ENCODE measurements around the gene FIZ1.

The FIZ1 gene, protein sequence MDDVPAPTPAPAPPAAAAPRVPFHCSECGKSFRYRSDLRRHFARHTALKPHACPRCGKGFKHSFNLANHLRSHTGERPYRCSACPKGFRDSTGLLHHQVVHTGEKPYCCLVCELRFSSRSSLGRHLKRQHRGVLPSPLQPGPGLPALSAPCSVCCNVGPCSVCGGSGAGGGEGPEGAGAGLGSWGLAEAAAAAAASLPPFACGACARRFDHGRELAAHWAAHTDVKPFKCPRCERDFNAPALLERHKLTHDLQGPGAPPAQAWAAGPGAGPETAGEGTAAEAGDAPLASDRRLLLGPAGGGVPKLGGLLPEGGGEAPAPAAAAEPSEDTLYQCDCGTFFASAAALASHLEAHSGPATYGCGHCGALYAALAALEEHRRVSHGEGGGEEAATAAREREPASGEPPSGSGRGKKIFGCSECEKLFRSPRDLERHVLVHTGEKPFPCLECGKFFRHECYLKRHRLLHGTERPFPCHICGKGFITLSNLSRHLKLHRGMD
- long read RNA-seq, partial matches to known transcripts, result 0 of 1 reads
- long read RNA-seq, other reads (novel, unspliced or antisense), result 1 of 1 reads

- TF ChIP-seq SPI1 (IDR thresholded peaks at IDR 0.05; ENCODE audit: borderline replicate concordance, low read depth), result peak; percentile 54; the same call in 1 of the 2 replicates
- TF ChIP-seq REST (IDR thresholded peaks at IDR 0.05; ENCODE audit: insufficient replicate concordance, low read depth), result no peak
- peak; percentile 89 for TF ChIP-seq GABPA (IDR thresholded peaks at IDR 0.05; ENCODE audit: low read depth)
- H3K27ac ChIP-seq (replicated peaks), result peak within 1 kb of the TSS; percentile 97
- no peaks in the 10 kb centered on the region for H3K27me3 ChIP-seq (ENCODE audit: insufficient read depth, poor library complexity, severe bottlenecking)
- peak; percentile 99 for DNase-seq (ENCODE audit: low read depth in 1 of 2, low spot score in 1 of 2)
- peak within 1 kb of the TSS; percentile 65 for H3K4me3 ChIP-seq (replicated peaks; ENCODE audit: insufficient read depth, low read length)
Measured at GRCh38 chr19:55599468-55599841, at the start of gene FIZ1. FIZ1 (minus strand) TSS chr19:55599517; CDS start chr19:55597865, 1,652 bp downstream.

DNA sequence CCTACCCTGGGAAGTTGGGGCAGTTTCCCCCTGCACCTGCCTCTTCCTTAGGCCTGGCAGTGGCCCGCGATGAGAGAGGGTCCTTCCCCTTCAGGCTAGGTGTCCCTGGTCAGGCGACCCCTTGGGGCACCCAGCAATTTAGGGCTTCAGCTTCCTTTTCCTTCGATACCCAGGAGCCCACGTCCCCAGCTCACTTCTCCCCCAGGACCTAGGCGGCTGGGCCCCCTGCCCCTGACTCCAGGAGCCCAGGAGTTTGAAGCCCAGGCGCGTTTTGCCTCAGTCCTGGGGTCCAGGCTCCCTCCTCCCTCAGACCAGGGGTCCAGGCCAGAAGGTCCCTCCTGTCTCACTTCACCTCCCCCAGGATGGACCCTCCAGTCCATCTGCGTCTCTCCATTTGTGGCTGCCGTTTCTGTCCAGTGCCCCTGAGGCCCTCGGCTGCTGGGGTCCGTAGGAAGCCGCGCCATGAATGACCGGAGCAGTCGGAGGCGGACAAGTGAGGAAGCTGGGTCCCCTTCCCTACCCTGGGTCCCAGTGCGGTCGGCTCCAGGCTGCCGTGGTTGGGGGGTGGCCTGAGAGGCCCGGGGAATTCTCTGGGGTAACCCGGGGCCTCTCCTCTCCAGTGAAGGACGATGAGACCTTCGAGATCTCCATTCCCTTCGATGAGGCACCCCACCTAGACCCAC is 49.4 kb upstream of the FIZ1 start:
- Histone ChIP-seq H3K27me3 (ENCODE audit: insufficient read depth, poor library complexity, severe bottlenecking) (no peaks in the 10 kb centered on the region), H3K27ac (replicated peaks) (peak overlapping the region; percentile 83), H3K4me3 (replicated peaks; ENCODE audit: insufficient read depth, low read length) (peak overlapping the region; percentile 77)
- DNase-seq (ENCODE audit: low read depth in 1 of 2, low spot score in 1 of 2), result no peak
- TF ChIP-seq REST (IDR thresholded peaks at IDR 0.05; ENCODE audit: insufficient replicate concordance, low read depth) (no peak), POLR2AphosphoS5 (IDR thresholded peaks at IDR 0.05; ENCODE audit: low read depth) (no peak), GABPA (IDR thresholded peaks at IDR 0.05; ENCODE audit: low read depth) (no peak), SPI1 (IDR thresholded peaks at IDR 0.05; ENCODE audit: borderline replicate concordance, low read depth) (no peak), CTCF (IDR thresholded peaks at IDR 0.05; ENCODE audit: insufficient read depth, low read length) (no peak)

DNA sequence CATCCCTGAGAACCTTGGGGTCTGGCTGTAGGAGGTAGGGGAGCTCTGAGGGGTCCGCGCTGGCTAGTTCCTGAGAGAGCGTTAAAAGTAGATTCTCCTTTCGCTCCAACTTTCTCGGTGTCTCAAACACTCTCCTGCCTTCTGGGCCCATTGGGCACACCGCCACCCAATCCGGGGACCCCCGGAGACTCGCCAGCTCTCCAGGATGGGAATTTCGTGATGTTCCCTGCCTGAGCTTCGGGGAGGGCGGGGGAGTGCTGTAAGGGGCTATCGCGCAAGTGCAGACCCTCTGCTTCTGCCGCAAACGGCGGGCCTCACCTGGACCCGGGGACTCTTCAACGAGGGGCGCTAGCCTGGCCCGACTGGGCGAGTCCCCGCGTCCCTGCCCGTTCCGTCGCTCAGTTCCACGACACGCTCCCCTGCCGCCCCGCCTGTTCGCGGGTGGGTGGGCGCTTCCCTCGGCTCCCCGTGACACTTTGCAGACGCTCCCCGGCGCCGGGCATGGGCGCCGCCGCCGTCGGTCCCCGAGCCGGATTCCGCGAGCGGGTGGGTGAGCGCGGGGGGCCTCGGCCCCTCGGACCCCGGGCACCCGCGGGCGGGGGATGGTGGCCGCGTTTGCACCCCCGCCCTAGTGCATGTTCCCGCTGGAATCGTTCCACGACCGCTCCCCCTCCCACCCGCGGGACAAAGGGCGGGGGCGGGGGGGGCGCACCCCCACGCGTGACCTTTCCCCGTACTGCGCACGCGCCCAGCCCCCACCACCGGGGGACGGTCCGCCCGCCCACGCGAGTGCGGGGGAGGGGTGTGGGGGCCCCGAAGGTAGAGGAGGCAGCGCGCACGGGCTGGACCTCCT is 48.6 kb upstream of the FIZ1 start, which contains the start of gene CCDC106:
Gene CCDC106 (plus strand): TSS at position 481 of the 853 bp plus-strand sequence. CDS start 835 bp downstream, outside the sequence.
- peak within 1 kb of the TSS; percentile 83 for H3K27ac ChIP-seq (replicated peaks)
- TF ChIP-seq SPI1 (IDR thresholded peaks at IDR 0.05; ENCODE audit: borderline replicate concordance, low read depth), result no peak
- TF ChIP-seq CTCF (IDR thresholded peaks at IDR 0.05; ENCODE audit: insufficient read depth, low read length), result no peak
- no peak for TF ChIP-seq REST (IDR thresholded peaks at IDR 0.05; ENCODE audit: insufficient replicate concordance, low read depth)
- no peak for TF ChIP-seq POLR2AphosphoS5 (IDR thresholded peaks at IDR 0.05; ENCODE audit: low read depth)
- TF ChIP-seq GABPA (IDR thresholded peaks at IDR 0.05; ENCODE audit: low read depth), result no peak
- peak within 1 kb of the TSS; percentile 77 for H3K4me3 ChIP-seq (replicated peaks; ENCODE audit: insufficient read depth, low read length)
- DNase-seq (ENCODE audit: low read depth in 1 of 2, low spot score in 1 of 2), result peak; percentile 47 to 62
- H3K27me3 ChIP-seq (ENCODE audit: insufficient read depth, poor library complexity, severe bottlenecking), result no peaks in the 10 kb centered on the region
